ENCODE measurements around the gene BACH2.
A peak's percentile ranks its signal among the peaks of the same experiment; 100 is the strongest.

Gene BACH2

DNA sequence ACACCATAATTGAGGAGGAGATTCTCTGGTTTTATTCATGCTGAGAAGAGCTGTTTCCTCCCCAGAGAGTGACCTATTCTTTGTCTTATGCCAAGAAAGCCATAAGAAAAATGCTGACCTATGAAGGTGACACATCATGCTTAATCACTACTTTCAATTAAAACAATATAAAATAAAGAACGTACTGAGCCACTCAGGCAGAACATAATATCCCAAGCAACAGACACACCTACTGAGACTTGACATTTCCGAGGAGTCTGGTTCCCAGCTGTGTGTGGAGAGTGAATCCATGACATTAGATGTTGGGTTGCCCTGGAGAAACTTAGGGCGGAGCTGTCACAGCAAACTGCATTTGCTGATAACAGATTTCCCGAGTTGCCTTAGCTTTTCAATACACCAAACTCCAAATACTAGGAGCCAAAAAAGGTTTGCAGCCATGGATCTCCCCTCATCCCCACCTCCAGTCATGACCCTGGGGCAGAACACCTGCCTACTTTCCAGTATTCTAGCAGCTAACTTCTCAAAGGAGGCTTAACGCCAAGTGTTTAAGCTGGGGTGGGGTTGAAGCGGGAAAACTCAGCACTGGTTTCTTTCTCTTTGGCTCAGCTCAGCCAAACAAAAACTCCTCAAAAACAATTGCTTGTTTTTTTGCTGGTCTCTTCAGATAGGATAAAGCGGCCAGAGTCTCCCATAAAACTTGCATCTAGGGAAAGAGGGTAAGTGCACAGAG is 92.2 kb downstream of the BACH2 start:
- DNase-seq: no peak

DNA sequence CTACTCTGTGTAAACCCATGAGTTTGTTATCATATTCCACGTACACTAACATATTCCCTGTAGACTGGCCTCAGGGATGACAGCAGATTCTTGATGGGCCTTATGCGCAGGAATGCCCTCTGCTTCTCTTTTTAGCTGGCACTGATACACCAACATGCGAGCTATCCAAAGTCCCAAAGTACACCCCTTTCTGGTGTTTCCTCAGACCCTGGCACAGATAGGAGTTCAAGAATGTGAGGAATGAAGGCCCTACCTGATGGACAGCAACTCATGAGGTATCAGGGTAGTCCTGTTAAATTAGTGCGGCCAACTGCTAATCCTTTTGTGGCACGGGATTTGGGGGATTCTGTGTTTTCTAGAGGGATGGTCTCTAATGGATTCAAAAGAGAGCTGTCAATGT is 93.0 kb downstream of the BACH2 start:
- no peak for DNase-seq

DNA sequence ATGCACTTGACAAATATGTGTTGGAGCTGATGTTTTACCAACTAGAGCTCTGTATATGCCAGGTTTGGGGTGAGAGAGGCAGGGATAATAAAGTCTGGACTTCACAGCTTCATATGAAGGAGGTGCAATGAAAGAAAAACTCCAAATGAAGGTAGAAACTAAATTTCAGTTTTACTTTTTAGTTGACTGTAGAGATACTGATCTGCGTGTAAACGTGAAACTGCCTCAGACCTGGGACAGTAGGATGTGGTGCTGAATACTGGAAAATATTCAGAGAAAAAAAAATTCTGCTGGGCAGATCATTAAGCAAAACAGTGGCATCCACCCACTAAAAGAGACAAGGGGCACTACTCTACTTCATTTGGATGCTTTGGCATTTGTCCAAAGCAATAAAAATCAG is 94.5 kb downstream of the BACH2 start:
- DNase-seq: no peak

- DNase-seq: no peak
Measured at GRCh38 chr6:90199900-90200299, 96.7 kb downstream of the BACH2 start.

DNA sequence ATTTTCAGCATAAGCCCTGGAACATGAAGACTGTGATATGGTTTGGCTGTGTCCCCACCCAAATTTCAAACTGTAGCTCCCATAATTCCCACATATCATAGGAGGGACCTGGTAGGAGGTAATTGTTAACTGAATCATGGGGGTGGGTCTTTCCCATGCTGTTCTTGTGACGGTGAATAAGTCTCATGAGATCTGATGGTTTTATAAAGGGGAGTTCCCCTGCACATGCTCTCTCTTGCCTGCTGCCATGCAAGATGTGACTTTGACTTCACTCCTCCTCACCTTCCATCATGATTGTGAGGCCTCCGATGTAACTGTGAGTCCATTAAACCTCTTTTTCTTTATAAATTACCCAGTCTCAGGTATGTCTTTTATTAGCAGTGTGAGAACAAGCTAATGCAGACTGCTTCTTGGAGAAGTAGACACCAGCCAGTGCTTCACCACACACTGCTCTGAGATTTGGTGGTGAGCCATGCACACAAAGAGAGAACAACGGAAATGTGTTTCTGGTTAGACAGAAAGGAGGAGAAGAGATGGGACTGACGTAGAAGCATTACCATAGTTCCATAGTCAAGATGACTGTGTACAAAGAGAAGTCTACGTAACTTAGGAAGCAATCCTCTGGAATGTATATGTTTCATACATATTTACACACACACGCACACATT is 97.8 kb downstream of the BACH2 start:
- no peak for DNase-seq

- DNase-seq: peak; percentile 72
Measured at GRCh38 chr6:90197854-90198496, 98.7 kb downstream of the BACH2 start.

DNA sequence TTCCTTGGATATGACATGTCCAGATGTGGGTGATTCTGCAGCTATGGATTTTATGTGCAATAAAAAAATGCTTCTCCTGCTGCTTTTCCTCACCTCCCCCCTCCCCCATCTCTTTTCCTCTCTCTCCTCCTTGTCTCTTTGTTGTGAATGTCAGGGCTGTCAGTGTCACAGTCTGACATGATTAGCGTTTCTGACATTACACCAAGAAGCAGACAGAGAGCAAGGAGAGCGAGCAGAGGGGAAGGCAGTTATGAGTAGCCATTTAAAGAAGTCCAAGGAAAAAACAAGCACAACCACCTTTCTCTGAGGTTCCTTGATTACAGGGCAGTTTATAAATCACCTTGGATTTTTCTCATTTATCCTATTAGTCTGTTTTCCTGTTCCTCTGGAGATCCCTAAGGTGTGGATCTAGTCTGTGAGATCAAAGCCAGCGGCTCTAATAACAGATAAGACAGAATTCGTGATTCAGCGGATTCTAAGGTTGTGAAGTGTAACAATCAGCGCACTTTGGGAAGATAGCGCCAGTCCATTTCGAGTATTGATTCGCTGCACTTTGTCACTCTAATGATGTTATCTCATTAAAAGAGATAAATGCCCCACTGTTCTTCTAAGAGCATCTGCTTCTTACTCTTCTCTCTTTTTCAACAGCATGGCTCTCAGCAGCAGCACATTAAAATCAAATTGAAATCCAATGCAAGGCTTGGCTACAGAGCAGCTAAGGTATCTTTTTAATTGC is 101.4 kb downstream of the BACH2 start:
- no peak for DNase-seq

DNA sequence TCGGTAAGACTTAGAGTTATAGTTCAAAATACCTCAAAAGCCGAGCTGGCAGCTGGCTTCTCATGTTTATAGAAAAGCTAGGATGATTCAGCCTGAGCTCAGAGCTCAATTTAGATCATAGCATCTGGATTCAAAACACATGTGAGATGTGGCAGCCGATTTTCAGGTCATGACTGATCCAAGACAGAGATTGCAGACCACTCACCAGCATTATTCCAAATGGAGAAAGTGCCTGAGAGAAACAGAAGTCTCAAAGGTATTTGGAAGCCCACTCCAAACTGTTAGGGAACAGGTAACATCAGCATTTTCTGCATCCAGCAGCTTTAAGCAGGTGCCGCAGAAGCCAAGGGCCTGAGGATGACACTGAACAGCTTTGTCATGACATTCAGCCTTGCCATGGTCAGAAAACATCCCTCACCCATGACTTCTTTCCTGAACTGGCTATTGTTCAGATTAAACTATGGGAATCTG is 102.2 kb downstream of the BACH2 start:
- no peak for DNase-seq

GRCh38 chr6:90193359-90193758 is 103.3 kb downstream of the BACH2 start:
- no peak for DNase-seq

GRCh38 chr6:90192857-90193256 is 103.8 kb downstream of the BACH2 start:
- DNase-seq: no peak

GRCh38 chr6:90190752-90191395 is 105.8 kb downstream of the BACH2 start:
- DNase-seq: no peak

- DNase-seq: no peak
Measured at GRCh38 chr6:90190131-90190530, 106.5 kb downstream of the BACH2 start.

DNA sequence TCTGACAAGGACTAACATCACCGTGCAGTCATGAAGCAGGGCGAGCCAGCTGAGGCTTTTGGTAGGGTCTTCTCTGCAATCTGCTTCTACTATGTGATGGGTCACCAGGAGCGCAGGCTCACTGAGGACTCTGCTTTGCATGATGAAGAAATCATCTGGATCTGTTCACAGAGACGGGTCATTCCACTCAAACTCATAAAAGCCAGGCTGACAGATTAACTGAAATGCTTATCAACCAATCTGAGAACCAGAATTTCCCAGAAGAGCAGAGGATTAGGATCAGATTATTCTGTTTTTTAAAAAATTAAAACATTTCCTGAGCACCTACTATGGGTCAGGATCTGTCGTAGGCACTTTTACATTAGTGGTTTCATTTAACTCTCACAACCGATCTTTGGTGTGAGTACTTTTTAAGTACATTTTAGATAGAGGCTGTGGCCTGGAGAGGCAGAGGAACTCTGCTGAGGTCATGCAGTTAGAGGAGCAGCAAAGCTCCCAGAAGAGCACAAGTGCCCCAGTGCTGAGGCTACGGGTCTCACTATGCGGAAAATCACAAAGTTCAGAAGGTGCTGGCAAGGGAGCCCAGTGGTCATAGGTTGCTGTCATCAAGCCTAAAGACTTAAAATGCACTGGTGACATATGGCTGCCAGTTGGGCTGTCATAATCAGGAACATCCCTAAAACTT is 109.1 kb downstream of the BACH2 start:
- DNase-seq: no peak

GRCh38 chr6:90186637-90187371 is 109.8 kb downstream of the BACH2 start:
- peak; percentile 36 for DNase-seq

GRCh38 chr6:90186026-90186425 is 110.6 kb downstream of the BACH2 start:
- DNase-seq: no peak

GRCh38 chr6:90184334-90185298 is 112.0 kb downstream of the BACH2 start:
- no peak for DNase-seq

DNA sequence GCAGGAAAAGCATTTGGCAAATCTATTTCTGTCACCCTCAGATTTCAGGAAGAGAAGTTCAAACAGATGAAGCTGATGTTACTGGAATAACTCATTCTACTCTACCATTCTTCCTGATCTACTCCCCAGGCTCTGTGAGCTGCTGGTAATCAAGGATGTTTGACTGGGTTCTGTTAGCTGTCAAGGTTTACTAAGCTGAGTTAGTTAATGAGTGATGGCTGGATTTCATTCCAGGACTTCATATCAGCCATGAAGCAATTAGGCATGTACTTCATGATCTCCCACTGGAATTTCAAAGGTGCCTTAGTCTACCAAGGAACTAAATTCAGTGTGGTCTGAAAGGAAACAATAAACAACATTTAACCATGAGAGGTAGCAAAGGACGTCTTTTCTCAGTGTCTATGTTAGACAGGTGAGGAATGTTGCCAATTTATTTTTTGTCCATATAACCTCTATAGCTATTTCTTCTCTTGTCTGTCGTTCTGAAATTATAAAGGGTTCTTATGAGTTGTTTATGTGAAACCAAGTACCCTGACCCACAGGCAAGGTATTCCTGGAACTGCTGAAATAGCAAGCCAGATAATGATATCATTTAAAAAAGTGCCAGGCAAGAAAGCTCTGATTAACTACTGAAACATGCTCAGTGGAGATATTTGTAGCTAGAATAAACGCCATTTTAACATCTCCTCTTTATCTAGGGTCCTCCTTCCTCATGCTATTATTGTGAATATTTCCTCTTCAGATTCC is 112.9 kb downstream of the BACH2 start:
- no peak for DNase-seq

GRCh38 chr6:90180526-90180925 is 116.1 kb downstream of the BACH2 start:
- DNase-seq: no peak
